Kidney glomerular epithelial cell (primary cell): ENCODE measurements around the gene PTPN2.

Source experiments
- DNase-seq: peaks from one replicate; lab custom pipeline; 2025; lab: John Stamatoyannopoulos, UW

The PTPN2 gene

DNA sequence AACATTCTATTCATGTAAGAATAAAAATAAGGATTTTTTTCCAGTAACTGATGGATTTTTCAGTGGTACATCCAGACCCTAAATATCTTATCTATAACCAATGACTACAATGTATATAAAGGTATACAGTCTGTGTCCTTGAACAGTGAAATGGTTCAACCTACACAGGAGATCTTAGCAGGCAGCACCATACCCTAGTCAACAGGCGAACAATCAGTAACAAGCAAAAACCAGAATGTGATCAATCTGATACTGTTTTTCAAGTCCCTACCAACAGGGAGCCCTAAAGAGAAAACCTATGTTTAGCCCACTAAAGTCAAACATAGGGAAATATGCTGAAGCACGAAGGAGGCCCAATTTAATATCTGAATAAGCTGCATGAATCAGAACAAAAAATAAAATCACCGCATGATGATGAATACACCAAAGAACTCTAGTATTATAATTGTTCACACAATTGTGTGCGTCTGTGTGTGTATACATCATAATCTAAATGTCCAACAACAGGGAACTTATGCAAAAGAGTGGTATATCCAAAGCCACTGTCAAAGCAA is 26.0 kb downstream of the PTPN2 start:
- DNase-seq = no peak

- DNase-seq = no peak
Measured at GRCh38 chr18:12857215-12857905, 26.7 kb downstream of the PTPN2 start.

DNA sequence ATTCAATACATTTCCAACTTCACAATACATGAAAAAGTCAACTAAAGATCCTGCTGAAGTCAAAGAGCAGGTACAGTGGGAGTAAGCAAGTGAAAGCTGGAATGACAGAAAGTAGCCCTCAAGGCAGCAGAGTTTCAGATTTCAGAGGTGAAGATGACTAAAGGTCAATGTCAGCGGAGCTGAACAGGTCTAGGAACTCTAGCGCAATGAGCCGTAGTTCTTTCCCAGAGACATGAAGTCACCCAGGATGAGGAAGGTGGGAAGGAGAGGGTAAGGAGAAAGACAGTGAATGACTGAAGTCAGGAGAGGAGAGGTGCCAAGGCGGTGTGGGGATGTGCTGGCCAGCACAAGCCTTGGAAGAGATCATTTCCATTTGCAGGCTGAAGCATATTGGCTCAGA is 28.1 kb downstream of the PTPN2 start:
- no peak for DNase-seq

DNA sequence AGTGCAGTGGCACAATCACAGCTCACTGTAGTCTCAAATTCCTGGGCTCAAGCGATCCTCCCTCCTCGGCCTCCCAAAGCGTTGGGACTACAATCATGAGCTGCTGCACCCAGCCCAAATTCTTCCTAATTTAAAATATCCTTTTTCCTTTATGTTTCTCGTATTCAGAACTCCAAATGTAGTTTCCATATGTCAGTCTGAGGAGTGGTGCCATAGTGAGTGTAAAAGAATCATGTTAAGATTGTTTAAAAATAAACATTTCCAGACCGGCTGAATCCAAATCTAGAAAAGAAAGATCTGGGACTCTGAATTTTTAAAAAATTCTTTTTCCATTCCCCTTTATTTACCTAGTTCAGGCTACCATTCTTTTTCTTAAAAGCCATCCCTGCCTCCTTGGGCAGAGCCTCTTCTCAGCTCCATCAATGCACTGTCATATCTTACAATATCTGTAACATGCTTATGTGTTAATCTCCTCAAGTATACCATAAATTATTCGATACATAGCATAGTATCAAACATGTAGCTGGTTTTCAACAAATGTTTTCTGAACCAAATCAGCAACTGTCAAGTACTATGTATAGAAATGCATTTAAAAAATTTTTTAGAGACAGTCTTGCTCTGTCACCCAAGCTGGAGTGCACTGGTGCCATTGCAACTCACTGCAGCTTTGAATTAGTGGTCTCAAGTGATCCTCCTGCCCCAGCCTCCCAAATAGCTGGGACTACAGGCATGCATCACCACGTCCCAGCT is 31.3 kb downstream of the PTPN2 start:
- no peak for DNase-seq

DNA sequence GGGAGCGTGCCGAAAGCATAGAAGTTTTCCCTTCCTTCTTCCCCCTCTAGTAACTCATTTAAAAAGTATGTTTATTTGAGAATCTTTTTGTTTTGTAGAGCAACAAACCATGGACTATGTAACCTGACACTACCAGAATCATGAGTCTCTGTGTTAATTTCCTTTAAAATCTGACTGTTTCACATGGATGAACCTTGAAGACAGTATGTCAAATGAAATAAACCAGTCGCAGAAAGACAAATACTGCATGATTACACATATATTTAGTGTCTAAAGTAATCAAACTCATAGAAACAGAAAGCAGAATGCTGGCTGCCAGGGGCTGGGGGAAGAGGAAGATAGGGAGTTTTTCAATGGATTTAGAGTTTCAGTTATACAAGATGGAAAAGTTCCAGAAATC is 32.3 kb downstream of the PTPN2 start:
- DNase-seq = no peak

- no peak for DNase-seq
Measured at GRCh38 chr18:12849548-12849947, 34.5 kb downstream of the PTPN2 start.

- DNase-seq = no peak
Measured at GRCh38 chr18:12848405-12848804, 35.6 kb downstream of the PTPN2 start.

DNA sequence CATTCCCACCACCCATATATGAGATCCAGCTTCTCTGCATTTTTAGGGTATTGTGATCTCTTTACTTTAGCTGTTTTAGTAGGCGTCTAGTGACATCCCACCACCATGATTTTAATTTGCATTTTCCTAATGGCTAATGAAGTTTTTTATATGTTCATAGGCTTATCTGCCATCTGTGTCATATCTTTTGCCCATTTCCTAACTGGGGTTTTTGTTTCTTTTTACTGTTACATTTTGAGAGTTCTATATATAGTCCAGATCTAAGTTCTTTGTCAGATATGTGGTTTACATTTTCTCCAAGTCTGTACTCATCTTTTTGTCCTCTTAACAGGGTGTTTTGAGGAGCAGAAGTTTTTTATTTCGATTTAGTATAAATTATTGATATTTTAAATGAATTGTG is 39.6 kb downstream of the PTPN2 start:
- DNase-seq = no peak

- no peak for DNase-seq
Measured at GRCh38 chr18:12843420-12844350, 40.4 kb downstream of the PTPN2 start.

DNA sequence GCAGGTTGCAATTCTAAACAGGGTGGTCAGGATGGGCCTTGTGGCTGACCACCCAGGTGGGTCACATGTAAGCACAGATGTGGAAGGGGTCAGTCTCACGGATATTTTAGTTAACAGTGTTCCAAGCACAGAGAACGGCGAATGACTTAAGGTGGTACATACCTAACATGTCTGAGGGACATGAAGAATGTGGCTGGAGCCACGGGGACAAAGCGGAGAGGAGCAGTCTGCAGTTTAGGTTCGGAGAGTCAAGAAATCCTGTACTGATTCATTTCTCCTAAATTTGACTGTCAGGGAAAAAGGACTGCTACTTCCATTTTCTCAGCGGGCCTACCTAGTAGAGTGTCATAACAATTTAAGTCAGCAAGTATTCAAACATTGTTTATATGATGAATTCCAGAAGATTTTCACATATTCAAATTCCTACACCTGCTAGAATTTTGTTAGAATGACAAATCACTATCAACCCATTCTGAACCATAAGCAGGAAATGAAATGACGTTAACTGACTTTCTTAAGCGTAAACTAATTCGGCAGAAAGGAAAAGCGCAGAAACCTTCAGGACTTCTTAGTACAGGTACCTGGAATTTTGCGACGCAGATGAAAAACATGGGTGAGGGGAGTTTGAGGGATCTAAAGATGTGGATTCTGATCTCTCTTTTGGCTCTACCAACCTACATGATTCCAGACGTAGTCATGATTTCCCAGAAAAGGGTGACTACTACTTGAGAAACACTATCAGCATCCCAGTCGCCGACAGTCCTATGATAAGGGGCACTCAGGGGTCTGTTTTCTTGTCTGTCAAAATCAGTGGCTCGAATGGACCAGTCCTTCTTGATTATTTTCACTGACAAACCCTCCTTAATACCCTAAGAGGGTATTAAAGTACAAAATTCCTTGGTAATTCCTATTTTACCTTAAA is 41.3 kb downstream of the PTPN2 start:
- DNase-seq = no peak

DNA sequence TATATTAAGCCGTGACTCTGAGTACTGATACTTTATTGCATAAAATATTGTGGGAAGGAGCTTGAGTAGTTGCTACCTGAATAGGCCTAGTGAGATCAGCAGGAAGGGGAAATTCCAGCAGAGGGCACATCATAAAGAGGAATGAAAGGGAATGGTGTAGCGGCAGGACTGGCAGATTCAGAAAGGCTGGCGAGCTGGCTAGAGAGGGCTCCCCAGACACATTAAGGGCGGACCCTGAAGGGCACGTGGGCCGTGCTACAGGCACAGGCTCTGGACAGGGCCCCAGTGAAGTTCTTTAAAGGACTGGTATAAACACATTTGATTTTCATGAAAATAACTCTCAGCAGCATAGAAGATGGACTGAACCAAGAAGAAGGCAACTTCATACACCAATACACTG is 43.0 kb downstream of the PTPN2 start:
- no peak for DNase-seq

GRCh38 chr18:12840382-12840781 is 43.7 kb downstream of the PTPN2 start:
- DNase-seq = no peak

DNA sequence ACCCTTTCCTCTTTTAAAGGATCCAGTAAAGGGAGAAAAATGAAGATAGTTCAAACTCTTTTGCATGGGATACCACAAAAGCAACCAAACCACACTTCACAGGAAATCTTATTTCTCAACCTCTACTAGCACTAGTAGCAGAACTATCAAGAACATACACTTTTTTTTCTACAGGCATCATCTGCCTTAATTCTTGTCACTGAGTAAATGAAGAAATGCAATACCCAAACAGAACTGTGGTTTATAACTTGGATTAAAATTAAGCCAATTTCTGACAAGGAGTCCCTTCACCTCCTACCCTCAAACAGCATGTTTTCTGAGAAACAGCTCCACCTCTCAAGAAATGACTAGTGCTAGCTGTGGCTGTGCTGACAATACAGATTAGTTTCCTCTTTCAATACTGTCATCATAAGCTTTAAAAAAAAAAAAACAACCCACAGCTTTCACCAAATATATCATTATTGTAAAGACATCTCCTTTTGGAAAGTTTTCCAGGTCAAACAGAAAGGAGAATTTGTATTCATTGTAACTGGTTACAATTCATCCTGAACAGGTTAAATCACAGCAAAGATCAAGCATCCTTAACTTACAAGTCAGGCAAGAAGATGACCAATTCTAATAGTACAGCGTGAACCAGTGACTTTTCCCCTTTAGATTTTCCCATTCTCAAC is 44.4 kb downstream of the PTPN2 start:
- DNase-seq = no peak

DNA sequence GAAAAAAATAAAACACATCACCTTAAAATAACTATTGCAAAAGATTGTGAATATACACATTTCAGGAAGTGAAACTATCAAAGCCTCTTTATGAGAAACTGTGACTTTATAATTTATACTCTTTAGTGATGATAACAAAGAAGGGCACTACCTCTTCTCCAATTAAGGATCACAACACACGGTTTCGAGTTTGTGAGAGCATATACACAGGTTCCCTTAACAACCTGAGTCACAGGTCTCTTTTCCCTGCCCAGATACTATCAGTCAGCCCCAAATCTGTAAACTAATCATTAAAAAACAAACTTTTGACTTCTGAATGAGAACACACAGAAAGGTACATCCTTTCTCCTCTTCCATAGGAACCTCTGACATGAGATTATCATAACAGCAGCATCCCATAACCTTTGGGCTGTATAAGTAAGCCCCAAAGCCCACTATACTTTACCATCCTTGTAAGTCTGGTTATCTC is 44.9 kb downstream of the PTPN2 start:
- no peak for DNase-seq

GRCh38 chr18:12838178-12838634 is 45.8 kb downstream of the PTPN2 start:
- peak; percentile 87 for DNase-seq

GRCh38 chr18:12837747-12838146 is 46.3 kb downstream of the PTPN2 start:
- DNase-seq = no peak

GRCh38 chr18:12836551-12836950 is 47.5 kb downstream of the PTPN2 start:
- no peak for DNase-seq

- no peak for DNase-seq
Measured at GRCh38 chr18:12828116-12829051, 55.7 kb downstream of the PTPN2 start.

GRCh38 chr18:12827588-12827987 is 56.4 kb downstream of the PTPN2 start:
- no peak for DNase-seq
